Stimulated activated CD4-positive, alpha-beta T cell treated with anti-CD3 and anti-CD28 coated beads, Interleukin-4, amount 100 ng/mL, for 4 hours (primary cell): ENCODE results near the gene LPXN.

Experiments
- DNase-seq, 2 experiments: peaks; one replicate each; pipeline ENCODE4 v3.0.0-alpha.2; 2020

The LPXN gene

GRCh38 chr11:58511636-58512035 lies 64.0 kb downstream of the LPXN start:
- DNase-seq, result no peak

DNA sequence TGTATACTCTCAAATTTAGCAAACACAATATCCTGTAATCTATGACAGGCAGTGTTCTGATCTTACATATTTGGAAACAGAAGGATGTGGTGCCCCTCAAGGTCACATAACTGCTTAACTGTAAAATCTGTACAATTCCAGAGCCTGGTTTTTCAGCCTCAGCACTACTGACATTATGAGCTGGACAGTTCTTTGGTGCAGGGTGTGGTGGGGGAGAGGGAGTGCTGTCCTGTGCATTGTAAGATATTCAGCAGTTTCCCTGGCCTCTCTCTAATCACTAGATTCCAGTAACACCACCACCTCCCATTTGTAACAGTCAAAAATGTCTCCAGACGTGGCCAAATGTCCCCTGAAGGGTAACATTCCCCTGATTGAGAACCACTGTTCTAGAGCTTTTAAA lies 65.9 kb downstream of the LPXN start:
- DNase-seq, result no peak

DNA sequence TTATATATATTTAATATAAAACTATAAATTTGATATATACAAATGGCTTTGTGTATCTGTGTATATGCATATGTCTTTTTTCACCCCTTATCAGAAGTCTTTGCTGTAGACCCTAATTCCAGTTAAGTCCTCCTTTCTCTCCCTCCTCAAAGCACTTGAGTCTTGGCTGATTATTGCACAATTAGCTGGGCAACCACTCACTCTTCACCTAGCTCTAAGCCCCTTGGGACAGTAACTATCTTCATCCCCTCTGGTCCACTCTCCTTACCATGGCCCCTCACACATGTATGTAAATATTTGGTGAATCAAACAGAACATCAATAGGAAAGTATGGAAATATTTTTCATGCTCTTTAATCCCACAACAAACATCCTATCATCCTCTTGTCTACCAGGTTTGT lies 66.8 kb downstream of the LPXN start:
- no peak for DNase-seq

GRCh38 chr11:58508005-58508404 lies 67.7 kb downstream of the LPXN start, which contains the start of gene OR5B21:
TSS of gene OR5B21 (minus strand) at chr11:58508105. CDS start at chr11:58508105, 0 bp downstream.
- no peak for DNase-seq

GRCh38 chr11:58507355-58507754 lies 68.3 kb downstream of the LPXN start:
- no peak for DNase-seq

DNA sequence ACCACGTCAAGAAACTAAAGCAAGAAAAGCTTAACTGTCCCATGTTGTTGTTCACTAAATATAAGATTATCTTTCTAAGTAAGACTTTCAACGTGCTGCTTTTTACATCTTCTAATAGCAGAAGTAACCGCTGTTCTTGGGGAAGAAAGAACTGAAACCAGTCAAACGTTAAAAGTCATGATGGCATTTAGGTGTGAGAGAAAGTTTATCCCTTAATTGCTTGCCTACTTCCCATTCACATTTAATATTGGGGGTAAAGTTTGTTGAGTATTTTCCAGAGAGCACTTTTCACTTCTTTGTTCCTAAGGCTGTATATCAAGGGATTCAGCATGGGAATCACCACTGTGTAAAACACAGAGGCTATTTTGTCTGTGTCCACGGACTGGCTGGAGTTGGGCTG lies 68.7 kb downstream of the LPXN start:
- DNase-seq, result no peak

DNA sequence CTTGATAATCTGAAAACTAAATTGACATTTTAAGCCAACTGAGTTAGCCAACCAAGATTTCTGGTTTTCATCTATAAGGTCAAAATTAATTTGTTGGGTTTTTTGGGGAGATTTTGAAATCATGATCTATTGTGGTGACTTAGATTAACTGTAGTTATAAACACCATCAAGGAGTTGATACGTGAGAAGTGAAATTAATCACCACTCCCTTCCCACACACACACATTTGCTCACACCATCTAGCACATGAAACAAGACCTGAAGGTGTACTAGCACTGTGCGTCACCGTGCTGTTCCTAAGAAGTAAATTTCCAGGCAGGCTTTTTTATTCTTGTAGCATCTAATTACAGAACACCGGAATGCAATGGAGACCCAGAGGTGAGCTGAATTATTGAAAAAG lies 69.8 kb downstream of the LPXN start:
- DNase-seq, result no peak

DNA sequence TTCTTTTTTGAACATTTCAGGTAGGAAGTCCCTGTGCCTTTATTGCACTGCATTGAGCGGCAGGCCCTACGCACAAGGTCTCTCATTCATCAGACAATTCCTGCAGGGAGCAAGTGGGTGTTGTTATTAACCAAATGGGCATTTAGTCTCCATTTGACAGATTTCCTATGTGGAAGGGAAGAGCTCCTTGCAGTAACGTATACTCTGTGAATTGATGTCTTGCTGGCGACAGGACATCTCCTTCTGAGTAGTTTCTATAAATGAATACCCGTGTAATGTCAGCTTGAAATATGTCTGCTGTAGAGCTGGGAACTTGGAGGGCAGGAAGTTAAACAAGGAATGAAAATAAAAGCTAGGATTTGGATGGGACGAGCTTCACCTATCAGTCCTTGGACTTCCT lies 71.4 kb downstream of the LPXN start:
- no peak for DNase-seq

DNA sequence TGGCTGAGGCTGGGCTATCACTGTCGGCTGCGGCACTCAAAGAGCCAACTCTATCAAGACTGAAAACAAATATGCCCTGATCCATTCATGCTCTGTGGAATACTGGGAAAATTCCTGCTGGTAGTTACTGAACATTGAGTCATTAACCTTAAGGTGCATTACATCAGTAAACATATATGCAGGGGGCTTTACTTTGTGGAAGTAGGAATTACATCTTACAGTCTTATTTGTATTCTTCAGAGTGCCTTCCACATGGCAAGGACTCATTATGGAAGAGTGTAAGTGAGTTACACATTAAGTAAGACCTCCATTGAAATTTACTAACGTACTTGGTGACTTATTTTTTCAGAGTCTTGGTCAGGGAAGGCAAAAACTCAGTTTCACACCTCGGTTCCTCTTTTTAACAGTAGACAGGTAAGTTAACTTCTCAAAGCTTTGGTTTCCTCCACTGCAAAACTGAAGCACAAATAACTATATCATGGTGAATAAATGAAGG lies 72.2 kb downstream of the LPXN start:
- DNase-seq, result no peak

DNA sequence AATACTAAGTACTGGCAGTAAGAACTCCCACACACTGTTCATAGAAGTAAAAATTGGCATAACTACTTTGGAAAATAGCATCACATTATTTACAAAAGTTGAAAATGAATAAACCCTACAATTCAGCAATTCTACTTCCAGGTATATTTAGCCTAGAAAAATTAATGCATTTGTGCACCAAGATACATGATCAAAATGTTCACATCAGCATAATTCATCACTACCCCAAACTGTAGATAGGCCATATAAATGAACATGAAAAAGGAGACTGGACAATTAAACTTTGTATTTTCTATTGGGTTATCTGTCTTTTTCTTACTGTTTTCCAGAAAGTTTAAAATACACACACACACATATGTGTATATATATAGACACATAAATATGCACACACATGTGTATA lies 73.7 kb downstream of the LPXN start:
- no peak for DNase-seq

- no peak for DNase-seq
Observed at GRCh38 chr11:58498464-58498863, 77.2 kb downstream of the LPXN start.

DNA sequence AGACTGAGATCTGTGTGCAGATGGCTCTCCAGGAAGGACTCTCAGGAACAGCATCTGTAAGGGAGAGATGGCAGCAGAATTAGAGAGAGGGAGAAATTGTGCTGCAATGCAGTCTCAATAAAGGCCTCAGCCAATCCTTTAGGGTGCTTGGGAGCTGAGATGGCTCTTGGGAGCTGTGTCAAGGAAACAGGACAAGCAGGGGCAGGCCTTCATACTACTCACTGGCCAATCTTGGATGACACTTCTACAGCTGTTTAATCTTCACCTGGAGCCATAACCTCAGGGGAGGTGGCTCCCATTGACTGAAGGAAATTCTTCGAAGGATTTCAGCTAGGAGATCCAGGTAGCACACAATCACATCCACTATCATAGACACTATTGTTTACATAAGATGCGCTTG lies 77.7 kb downstream of the LPXN start:
- no peak for DNase-seq

GRCh38 chr11:58495906-58496305 lies 79.8 kb downstream of the LPXN start:
- no peak for DNase-seq

- no peak for DNase-seq
Observed at GRCh38 chr11:58494101-58494500, 81.6 kb downstream of the LPXN start.

- DNase-seq, result no peak
Observed at GRCh38 chr11:58493676-58494075, 82.0 kb downstream of the LPXN start.

DNA sequence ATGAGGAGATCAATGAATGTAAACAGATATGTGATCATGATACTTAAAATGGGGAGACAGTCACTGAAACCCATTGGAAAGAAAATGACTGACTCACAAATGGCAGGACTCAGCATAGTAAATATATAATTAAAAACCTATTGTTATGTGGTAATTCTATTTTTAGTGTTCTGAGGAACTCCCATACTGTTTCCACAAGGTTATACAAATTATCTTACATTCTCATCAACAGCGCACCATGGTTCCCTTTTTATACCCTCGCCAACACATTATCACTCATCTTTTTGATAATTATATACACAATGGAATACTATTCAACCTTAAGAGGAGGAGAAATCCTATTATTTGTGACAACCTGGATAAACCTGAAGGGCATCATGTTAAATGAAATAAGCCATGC lies 84.8 kb downstream of the LPXN start:
- DNase-seq, result no peak

GRCh38 chr11:58487170-58487569 lies 88.5 kb downstream of the LPXN start:
- DNase-seq, result no peak

DNA sequence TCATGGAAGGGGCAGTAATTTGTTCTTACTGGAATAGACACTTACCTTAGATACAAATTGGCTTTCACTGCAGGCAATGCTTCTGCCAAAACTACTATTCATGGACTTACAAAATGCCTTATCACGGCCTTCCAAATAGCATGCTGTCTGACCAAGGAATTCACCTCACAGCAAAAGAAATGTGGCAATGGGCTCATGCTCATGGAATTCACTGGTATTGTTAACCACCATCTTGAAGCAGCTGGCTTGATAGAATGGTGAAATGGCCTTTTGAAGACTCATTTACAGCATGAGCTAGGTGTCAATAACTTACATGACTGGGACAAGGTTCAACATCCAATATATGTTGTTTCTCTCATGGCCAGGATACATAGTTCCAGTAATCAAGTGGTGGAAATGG lies 89.7 kb downstream of the LPXN start:
- DNase-seq, result no peak
